UCSD-AML1 (cell line): Measurements from ENCODE around the gene GRIK4.

Experiments
- DNase-seq: peaks from one replicate; lab custom pipeline; 2025; ENCODE audit not compliant: unreplicated experiment; lab: John Stamatoyannopoulos, UW

Gene GRIK4

DNA sequence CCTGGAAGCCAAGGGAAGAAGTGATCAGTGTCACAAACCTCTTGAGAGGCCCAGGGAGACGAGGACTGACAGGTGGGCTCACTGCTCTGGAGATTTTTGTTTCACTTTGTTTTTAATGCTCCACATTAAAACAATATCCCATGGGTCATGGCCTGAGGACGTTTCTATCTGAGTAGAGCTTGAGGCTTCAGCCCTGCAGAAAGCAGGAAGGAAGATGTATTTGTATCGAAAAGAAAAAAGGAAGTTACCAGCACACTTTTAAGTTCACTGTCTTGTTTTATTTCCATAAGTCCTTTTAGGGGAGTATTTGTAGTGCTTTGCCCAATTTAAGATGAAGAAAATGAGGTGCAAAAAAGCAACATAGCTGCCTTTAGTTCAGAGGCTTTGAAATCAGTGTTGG is 191.1 kb downstream of the GRIK4 start:
- no peak for DNase-seq

DNA sequence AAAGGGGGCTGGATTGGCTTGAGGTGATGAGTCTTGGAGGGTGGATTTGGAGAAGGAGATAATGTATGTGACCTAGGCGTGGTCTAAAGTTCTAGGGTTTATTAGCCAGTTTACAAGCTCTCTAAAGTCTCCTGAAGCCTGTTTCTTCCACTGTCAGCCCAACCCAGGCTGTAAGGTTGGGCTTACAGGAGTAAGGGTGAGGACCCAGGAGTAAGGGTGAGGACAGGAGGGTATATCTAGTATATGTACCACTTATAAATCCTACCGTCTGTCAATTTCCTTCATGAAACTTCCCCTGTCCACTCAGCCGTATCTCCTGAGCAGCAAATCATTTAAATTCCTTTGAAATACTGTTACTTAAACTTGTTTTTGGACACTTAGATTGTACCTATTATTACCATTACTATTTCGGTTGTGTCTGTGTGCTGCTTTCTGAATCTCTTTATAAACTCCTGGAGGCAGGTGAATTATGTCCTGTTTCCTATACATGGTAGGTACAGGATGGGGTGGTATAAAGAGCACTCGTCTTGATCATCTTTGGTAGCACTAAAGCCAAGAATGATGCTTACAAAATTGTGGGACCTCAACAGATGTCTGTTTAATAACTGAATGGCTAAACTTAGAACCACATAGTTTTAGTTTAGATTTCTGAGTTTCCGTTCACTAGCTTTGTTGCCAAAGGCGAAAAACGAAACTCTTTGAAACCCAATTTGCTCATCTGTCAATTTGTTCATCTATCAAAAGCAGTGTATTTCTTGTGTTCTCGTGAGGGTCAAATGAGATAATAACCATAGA is 192.0 kb downstream of the GRIK4 start:
- DNase-seq: no peak

DNA sequence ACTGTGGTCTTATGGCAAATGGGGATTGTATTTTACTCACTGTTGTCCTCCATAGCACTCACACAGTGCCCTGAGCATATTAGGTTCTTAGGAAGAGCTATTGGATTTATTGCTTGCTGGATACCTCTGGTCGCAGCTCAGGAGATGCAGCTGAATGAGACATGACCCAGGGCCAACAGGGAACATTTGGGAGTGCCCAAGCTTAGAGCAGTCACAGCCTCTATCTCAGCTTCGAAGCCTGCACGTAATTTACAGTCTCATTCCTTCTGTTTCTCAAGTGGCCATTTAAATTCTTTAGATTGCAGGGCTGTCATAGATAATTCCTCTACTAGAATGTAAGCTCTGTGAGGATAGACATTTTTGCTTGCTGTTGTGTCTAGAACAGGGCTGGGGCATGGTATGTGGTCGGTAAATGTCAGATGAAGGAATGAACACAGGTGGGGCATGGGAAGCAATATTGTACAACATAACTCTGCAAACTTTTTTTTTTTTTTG is 192.8 kb downstream of the GRIK4 start:
- no peak for DNase-seq

DNA sequence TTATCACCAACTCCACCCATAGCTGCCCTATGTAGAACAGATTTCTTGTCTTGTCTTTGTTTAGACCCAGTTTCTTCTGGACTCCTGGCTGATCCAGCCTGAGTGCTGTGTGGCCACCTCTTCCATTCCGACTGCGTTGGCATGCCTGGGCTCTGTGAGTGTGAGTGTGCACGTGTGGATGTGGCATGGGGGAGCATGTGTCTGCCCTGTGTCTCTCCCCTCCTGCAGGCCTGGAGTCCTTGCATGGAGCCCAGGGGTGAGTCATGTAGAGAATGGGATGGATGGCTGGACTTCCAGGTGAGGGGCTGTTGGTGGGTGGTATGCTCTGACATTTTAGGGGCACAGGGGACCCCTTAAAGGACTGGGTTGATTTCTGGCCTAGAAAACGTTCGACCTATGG is 194.7 kb downstream of the GRIK4 start:
- no peak for DNase-seq

DNA sequence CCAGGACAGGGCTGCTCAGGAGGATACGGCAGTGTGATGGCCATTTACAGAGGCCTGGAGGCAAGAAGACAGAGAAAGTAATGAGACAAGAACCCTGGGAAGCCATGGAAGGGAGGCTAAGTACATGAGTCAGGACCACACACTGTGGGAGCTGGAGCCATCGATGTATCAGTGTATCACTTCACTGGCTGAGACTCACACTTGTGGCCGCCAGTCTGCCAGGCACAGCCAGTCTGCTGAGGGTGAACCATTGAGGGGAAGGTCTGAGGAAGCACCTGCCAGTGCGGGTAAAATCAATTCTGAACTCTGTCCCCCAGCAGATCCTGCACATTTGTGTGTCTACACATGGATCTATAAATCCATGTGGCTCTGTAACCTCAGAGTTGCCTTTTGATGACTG is 195.6 kb downstream of the GRIK4 start:
- DNase-seq: no peak

DNA sequence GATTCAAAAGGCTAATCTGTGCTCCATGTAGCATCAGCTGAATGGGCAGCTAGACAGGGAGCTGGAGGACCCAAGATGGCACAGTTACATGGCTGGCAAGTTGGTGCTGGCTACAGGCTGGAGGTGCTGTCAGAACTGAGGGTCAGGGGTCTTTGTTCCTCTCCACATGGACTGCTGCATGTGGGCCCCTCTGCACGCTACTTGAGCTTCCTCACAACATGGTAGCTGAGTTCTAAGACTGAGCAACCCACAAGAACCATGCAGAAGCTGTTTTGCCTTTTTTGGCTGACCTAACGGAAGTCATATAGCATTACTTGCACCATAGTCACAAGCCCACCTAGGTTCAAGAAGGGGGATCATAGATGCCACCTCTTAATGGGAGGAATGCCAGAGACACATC is 196.1 kb downstream of the GRIK4 start:
- no peak for DNase-seq

DNA sequence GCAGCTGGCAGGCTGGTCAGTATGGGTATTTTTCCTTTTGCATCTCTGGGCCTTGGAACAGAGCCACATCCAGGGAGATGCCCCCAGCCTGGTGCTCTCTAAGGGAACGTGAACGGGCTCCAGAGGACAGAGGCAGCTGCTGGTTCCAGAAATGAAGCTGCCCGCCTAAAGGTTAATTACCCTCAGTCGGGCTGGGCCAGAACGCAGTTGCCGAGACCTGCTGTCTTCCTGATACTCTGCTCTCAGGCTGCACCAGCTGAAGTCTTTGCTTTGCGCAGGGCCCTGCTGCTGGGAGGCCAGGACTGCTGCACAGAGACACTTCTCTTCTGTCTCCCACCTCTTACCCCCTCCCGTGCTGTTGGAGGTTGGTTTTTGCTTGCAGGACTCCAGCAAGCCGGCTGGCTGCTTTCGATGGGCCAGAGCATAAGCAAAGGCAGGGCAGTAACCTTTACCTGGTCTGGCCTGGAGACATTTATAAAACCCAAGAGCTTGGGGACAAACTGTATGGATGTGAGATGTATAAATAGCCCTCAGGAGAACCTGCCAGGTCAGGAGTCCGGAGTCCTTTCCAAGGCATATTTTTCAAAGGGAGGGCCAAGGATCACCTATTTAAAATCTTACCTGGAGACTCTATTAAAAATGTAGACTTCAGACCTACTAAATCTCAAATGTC is 197.1 kb downstream of the GRIK4 start:
- no peak for DNase-seq

DNA sequence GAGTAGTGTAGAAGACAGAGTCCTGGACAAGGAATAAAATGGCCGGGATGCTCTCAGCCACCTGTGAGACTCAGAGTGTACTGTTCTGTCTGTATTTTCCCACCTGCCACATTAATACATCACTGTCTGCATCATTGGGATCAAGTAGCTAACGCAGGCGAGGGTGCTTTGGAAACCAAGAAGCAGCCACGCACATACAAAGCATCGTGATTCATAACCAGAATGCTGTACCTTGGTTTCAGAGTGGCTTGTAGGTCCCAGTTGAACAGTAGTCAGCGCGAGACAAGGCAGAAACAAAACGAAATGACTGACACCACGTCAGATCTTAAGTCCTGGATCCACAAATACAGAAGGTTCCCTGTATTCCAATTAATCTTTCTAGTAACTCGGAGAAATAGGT is 198.3 kb downstream of the GRIK4 start:
- DNase-seq: no peak

DNA sequence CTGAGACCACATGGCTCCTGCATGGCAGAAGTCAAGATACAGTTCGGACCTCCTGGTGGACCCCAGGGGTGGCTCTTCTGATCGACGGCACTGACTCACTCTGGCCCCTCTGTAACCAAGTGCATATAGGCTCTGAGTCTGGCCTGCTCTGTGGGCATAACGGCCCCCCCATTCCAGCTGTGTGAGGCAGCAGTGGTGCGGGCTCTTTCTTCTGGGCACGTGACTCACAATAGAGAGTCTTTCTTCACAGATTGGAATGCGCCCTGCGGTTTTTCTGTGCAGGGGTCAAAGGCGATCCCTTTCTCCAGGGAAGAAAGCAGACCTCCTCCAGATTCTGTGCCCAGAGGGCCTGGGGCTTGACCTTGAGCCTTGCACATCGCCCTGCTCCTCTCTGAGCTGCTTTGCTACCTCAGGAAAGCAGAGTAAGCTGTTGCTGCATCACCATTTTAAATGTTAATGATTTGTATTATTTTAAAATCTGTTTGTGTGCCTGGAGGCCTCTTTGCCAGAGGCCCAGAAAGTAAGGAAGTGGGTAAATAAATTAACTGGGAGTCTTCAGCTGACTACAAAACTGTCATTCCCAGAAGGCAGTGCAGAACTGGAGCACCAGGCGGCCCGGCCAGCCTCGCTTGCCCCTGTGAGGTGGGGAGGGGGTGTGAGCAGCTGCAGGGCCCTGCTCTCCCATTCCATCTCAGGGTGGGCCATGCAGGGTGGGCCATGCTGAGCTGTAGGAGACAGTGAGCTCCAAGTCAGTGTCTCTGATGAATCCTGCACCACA is 199.0 kb downstream of the GRIK4 start:
- DNase-seq: no peak

DNA sequence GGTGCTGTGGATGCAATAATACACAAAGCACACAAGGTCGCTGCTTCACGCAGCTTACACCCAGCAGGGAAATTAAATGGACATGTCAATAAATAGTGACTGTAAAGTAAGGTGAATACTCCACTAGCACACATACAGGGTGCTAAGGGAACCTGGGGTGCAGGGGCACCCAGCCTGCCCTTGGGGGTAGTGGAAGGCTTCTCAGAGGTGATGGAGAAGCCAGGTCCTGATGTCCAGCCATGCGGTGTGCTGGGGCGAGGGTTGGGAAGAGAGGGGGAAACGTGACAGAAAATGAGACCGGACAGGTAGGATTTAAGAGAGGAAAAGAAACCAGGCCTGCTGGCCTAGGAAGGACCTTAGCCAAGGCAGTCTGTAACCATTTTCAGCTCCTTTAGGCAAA is 200.5 kb downstream of the GRIK4 start:
- no peak for DNase-seq

DNA sequence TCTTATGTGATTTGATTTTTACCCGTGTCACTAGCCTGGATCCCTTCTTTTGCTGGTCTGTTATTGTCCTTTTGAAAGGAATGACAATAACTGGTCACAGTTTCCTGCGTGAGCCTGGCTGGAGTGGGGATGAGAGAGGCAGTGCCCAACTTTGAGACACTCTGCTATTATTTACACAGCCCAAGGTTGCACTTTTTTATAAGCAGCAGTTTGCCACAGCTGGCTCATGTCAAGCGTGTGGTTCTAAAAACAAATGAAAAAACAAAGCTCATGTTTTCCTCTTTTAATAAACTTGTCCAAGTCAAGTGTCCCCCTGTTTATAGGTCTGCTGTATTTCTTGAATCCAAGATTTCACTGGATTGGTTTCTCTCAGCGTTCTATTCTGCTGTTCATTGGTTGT is 201.3 kb downstream of the GRIK4 start:
- no peak for DNase-seq

DNA sequence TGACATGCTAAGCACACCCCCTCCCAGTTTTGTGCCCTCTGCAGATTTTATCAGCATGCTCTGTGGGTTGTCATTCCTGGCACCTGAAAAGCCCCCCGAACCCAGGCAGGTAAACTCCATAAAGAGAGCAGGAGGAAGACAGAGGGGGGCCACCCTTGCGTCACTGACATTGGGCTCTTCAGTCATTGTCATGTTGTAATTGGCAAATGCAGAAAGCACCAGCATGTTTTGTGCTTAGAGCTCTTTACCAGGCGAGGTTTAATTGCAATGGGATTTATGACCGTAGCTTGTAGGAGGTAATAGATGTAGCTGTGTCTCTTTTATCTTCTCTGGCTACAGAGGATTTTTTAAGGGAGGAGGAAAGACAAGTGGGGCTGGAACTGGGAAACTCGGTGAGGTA is 201.7 kb downstream of the GRIK4 start:
- no peak for DNase-seq

DNA sequence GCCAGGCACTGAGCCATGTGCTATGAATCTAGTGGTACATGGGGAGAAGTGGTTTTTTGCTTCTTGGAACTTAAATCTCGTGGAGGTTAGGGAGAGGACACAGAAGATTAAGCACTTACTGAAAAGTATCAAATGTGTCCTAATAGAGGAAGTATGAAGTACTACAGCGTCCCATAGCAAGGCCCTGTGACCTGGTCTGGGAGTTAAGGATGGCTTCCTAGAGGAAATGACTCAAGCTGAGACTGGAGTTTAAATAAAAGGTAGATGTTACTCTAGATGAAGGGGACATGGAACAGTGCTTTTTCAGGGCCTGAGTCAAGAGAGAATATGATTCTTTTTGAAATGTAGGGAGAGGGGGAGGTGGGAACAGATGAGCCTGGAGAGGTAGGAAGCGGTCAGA is 202.9 kb downstream of the GRIK4 start:
- no peak for DNase-seq

DNA sequence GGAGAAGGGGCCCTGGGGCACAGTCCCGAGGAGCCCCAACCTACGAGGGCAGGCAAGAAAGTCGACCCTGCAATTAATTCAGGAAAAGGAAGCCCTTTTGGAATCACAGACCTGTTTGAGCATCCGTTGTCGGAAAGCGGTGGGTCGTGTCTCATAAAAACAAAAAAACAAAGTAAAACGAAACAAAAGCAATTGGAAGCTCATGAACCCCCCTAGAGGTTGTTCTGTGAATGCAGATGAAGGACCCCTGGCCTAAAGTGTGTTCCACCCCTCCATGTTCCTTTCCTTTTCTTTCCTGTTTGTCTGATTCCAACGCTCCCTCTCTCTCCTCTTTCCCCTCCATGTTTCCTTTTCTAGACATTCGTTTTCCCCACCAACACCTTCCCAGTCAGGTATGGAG is 203.7 kb downstream of the GRIK4 start:
- DNase-seq: no peak

DNA sequence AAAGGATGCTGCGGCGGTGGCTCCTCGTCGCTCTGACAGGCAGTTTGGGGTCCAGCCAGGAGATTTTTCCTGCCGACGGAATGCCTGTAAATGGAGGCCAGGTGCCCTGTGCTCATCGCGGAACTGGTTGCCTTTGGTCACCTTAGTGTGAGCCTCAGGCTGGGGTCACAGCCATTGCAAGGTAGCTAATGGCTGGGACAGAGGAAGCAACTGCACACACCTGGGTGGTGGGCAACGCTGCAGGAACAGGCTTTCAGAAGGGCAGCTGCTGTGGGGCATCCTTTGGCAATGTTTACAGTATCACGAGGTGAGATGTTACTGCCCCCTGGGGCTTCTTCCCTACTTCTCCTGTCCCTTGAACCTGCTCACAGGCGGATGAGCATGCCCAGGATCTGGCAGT is 205.5 kb downstream of the GRIK4 start:
- DNase-seq: no peak

DNA sequence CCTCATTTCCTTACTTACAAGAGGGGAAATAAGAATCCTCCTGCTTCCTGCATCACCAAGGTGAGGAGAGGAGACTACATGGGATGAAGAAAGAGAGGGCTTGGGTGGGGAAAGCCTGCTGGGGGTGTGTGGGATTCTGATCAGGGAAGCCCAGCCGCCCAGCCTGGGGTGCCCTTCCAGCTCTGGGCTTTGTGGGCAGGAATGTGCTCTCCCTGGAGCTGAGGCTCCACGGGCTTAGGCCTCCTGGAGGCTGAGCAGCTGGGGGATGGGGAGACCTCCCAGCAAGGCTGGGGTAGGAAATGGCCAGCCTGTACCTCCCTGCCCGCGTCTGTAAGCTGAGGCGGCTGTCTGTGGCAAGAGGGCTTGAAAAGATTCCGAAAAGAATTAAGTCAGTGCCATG is 206.1 kb downstream of the GRIK4 start:
- DNase-seq: no peak

DNA sequence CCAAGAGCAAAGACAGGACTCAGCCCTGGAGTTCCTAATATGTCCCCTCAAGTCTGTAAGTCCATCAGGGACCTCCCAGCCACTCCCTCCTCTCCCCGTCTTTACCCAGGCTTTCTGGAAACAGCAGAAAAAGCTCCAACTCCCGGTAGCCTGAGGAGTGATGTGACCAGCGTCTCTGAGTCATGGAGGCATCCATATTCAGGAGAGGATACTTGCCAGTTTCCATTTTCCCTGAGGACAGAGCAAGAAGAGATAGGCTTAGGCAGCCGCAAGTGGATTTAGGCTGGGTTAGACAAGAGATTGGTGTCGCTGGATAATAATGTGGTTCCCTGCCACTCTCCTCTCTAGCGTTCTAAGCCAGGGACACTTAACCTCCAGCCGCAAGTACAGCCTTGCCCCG is 206.6 kb downstream of the GRIK4 start:
- DNase-seq: no peak

DNA sequence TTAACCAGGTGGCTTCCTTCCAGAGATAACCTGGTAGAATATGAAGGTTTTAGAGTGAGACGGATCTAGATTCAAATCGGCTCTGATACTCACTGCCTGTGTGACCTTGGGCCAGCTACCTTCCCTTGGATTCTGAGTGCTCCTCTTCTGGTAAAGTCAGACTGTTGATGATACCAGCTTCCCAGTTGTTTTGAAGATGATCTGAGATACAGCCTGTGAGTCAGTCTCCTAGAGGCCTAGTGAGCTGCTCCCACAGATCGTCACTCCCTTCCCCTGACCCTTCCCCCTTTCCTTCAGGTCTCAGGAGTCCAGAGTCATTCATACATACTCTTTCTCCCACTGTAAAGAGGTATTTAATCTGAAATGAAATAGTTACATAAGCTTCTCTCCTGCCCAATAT is 207.8 kb downstream of the GRIK4 start:
- DNase-seq: no peak

DNA sequence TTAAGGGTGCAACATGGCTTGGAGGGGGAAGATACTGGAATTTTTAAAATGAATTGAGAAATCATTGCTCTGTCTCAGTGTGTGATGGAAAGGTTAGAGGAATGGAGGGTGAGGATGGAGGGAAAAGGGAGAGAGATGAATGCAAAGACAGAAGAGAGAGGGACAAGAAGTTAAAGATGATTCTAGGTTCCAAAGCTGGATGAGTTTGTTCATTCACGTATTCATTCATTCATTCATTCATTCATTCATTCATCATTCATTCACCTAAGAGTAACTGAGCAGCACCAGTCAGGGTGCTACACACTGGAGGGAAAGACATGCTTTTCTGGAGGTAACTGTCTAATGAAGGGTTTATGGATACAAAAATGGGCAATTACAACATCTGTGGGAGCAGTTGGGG is 209.2 kb downstream of the GRIK4 start:
- no peak for DNase-seq

DNA sequence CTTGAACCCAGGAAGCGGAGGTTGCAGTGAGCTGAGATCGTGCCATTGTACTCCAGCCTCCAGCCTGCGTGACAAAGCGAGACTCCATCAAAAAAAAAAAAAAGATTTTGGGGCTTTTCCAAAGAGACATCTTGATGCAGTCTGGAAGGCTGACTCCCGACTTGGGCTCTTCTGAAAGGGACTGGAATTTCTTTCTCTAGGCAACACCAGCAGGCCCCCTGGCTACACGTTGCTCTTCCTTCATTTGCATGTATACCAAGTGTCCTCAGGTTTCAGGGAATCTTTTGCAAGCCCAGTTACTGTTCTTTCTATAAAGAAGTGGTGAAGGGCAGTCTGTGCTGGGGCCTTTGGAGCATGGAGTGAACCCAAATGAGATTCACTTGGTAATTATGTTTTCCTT is 211.0 kb downstream of the GRIK4 start:
- no peak for DNase-seq

DNA sequence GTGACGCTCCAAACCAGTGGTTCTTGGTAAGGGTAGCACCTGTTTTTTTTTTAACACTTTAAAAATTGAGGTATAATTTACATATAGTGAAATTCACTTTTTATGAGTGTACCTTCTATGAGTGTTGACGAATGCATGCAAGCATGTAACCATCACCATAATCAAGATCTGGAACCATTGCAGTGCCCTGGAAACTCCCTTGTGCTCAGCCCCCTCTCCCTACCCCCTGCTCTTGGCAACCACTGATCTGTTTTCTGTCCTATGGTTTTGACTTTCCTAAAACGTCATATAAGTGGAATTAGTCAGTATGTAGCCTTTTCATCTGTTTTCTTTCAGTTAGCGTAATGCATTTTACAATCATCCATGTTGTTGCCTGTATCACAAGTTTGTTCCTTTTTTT is 212.2 kb downstream of the GRIK4 start:
- DNase-seq: no peak

DNA sequence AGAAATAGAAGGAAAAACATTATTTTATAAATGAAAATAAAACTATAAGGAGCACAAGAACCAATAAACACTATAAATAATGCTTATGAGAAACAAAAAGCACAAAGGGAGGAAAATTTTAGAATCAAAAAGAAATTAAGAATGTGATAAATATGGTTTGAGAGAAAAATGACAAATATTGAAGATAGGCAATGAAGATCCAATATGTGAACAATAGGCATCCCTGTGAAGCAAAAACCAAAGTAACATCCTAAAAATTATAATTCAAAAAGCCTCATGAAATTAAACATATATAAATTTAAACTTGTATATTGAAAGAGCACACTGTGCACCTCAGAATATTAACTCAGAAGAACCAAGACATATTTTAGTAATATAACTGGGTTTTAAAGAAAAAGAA is 216.2 kb downstream of the GRIK4 start:
- no peak for DNase-seq
